NCI-H2227 (cell line): ENCODE results near the gene HYI.
"Not testable (repeated sequence)": the region's sequence is repeated elsewhere in the genome, so short reads cannot be mapped to it uniquely, and the experiment has no call there.

Experiments used
- DNase-seq: peaks from one replicate; lab custom pipeline; 2025; ENCODE audit not compliant: unreplicated experiment; lab: John Stamatoyannopoulos, UW

HYI gene

GRCh38 chr1:43465505-43466067 is 11.9 kb upstream of the HYI start:
- no peak for DNase-seq

- DNase-seq = no peak
These were observed 11.2 kb upstream of the HYI start for GRCh38 chr1:43464681-43465504.

GRCh38 chr1:43463479-43463878 is 9.7 kb upstream of the HYI start:
- no peak for DNase-seq

- no peak for DNase-seq
These were observed 7.4 kb upstream of the HYI start for GRCh38 chr1:43460988-43461693.

GRCh38 chr1:43458379-43458778 is 4.6 kb upstream of the HYI start:
- not testable (repeated sequence) for DNase-seq

- no peak for DNase-seq
These were observed 1.6 kb upstream of the HYI start for GRCh38 chr1:43455213-43455889.

- DNase-seq = peak; percentile 89
These were observed 710 bp upstream of the HYI start for GRCh38 chr1:43454270-43455011.

GRCh38 chr1:43452789-43453441 is 816 bp downstream of the HYI start:
- peak; percentile 58 for DNase-seq

- DNase-seq = no peak
These were observed 1.8 kb downstream of the HYI start for GRCh38 chr1:43451701-43452532.

- no peak for DNase-seq
These were observed 2.6 kb downstream of the HYI start for GRCh38 chr1:43451157-43451591.

GRCh38 chr1:43450251-43450941 is 3.3 kb downstream of the HYI start:
- no peak for DNase-seq

- no peak for DNase-seq
These were observed 4.0 kb downstream of the HYI start for GRCh38 chr1:43449708-43450069.

GRCh38 chr1:43448955-43449707 is 4.6 kb downstream of the HYI start:
- DNase-seq = no peak

GRCh38 chr1:43447891-43448708 is 5.6 kb downstream of the HYI start:
- no peak for DNase-seq

- no peak for DNase-seq
These were observed 6.6 kb downstream of the HYI start for GRCh38 chr1:43446881-43447835.

- no peak for DNase-seq
These were observed 7.4 kb downstream of the HYI start for GRCh38 chr1:43446388-43446740.
